PC-9 (cell line): ENCODE data around the gene CD72.

Experiments used
- CTCF ChIP-seq: fragments of 200-600 bp; sonication (generic); conservative IDR thresholded peaks from 2 replicates; pipeline ENCODE4 v1.6.1; 2017; ENCODE audit warnings: mixed run types, antibody characterized with exemption, mild to moderate bottlenecking, moderate library complexity
- EZH2 ChIP-seq: fragments of 200-600 bp; sonication (generic); IDR thresholded peaks from 2 replicates; pipeline ENCODE4 v1.8.0; 2017; ENCODE audit warnings: antibody characterized with exemption, low read depth

DNA sequence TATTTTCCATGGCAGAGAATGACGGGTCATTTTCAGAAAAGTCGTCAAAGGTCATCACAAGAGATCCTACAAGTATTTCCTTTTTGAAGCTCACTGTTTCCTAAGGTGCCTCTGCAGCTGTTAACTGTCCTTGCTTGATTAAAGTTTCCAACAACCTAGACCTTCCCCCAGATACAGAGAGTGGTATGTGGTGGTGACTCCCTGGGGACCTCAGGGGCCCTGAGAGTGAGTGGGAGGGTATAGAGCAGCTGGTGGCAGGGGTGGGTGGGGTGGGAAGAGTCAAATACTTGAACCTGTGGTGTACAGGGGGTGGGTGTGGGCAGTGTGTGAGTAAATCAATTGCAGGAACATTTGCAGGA lies 1.6 kb upstream of the CD72 start:
- TF ChIP-seq CTCF (no peak), EZH2 (no peak)
